IPS DF 4.7 (cell line): ENCODE results near the gene BGLAP.
A peak's percentile ranks its signal among the peaks of the same experiment; 100 is the strongest.
"Not testable (repeated sequence)": the region's sequence is repeated elsewhere in the genome, so short reads cannot be mapped to it uniquely, and the experiment has no call there.

Experiments
- DNase-seq: peaks from one replicate; pipeline ENCODE4 v3.0.0-alpha.2; 2013; ENCODE audit warnings: low spot score; ENCODE audit errors: extremely low read depth

BGLAP gene

GRCh38 chr1:156241926-156242325 is at the start of gene BGLAP:
TSS of gene BGLAP (plus strand) at chr1:156242184. CDS start at chr1:156242232, 48 bp downstream.
- DNase-seq: no peak

- no peak for DNase-seq
Measured at GRCh38 chr1:156193208-156193487, 48.8 kb upstream of the BGLAP start.

GRCh38 chr1:156193488-156194299 is 48.3 kb upstream of the BGLAP start, which contains the start of gene SLC25A44:
TSS of gene SLC25A44 (plus strand) at chr1:156194104. CDS start at chr1:156199848, 5,744 bp downstream.
- DNase-seq: peak; percentile 99

- no peak for DNase-seq
Measured at GRCh38 chr1:156194300-156194652, 47.7 kb upstream of the BGLAP start.

- no peak for DNase-seq
Measured at GRCh38 chr1:156195853-156196252, 46.1 kb upstream of the BGLAP start.

- DNase-seq: no peak
Measured at GRCh38 chr1:156196445-156196844, 45.5 kb upstream of the BGLAP start.

- no peak for DNase-seq
Measured at GRCh38 chr1:156198831-156199349, 43.1 kb upstream of the BGLAP start.

GRCh38 chr1:156200044-156200443 is 41.9 kb upstream of the BGLAP start:
- DNase-seq: no peak

GRCh38 chr1:156203331-156203730 is 38.7 kb upstream of the BGLAP start:
- DNase-seq: no peak

GRCh38 chr1:156204686-156205085 is 37.3 kb upstream of the BGLAP start:
- DNase-seq: no peak

GRCh38 chr1:156211243-156211642 is 30.7 kb upstream of the BGLAP start:
- DNase-seq: no peak

- no peak for DNase-seq
Measured at GRCh38 chr1:156212130-156212529, 29.9 kb upstream of the BGLAP start.

- DNase-seq: peak; percentile 74
Measured at GRCh38 chr1:156212833-156213643, 28.9 kb upstream of the BGLAP start, which contains the start of gene PMF1. TSS of gene PMF1 (plus strand) at chr1:156213007. CDS start at chr1:156213016, 9 bp downstream.

GRCh38 chr1:156213644-156213966 is 28.4 kb upstream of the BGLAP start:
- no peak for DNase-seq

- no peak for DNase-seq
Measured at GRCh38 chr1:156214024-156214748, 27.8 kb upstream of the BGLAP start.

- DNase-seq: not testable (repeated sequence)
Measured at GRCh38 chr1:156216361-156217086, 25.5 kb upstream of the BGLAP start.

- no peak for DNase-seq
Measured at GRCh38 chr1:156217871-156218270, 24.1 kb upstream of the BGLAP start.

- no peak for DNase-seq
Measured at GRCh38 chr1:156220226-156220625, 21.8 kb upstream of the BGLAP start.

GRCh38 chr1:156221986-156222692 is 19.8 kb upstream of the BGLAP start:
- no peak for DNase-seq

GRCh38 chr1:156225677-156226014 is 16.3 kb upstream of the BGLAP start:
- no peak for DNase-seq

- no peak for DNase-seq
Measured at GRCh38 chr1:156226116-156226538, 15.9 kb upstream of the BGLAP start.
